Measurements from ENCODE around the gene DRD2.

Gene DRD2

DNA sequence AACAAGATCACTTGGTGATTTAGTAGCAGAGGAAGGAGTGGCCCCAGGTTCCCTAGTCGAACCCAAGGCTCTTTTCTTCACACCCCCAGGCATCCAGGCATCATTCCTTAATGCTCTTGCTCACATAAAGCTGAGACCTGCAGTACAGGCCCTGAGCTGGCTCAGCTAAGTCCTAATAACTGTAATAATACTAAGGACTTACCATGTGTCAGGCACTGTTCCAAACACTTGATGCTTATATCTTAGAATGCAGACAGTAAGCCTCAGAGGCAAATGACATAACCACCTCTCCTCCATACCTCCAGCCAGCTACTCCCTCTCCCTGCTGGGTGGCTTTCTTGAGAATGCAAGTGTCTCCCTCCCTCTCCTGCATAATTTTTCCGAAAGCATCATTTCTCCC is 54.4 kb downstream of the DRD2 start:
- TF ChIP-seq ZBTB7A (IDR thresholded peaks at IDR 0.05; ENCODE audit: low read depth) = no peak
- TF ChIP-seq MAX (IDR thresholded peaks at IDR 0.05) = no peak
- no peak for TF ChIP-seq REST (IDR thresholded peaks at IDR 0.05; ENCODE audit: low read depth)
- no peak for TF ChIP-seq TAF1 (IDR thresholded peaks at IDR 0.05; ENCODE audit: low read depth)
- TF ChIP-seq EGR1 (IDR thresholded peaks at IDR 0.05) = no peak
- TF ChIP-seq, protein P1, sequence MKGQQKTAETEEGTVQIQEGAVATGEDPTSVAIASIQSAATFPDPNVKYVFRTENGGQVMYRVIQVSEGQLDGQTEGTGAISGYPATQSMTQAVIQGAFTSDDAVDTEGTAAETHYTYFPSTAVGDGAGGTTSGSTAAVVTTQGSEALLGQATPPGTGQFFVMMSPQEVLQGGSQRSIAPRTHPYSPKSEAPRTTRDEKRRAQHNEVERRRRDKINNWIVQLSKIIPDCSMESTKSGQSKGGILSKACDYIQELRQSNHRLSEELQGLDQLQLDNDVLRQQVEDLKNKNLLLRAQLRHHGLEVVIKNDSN (IDR thresholded peaks at IDR 0.05) = no peak
- no peak for TF ChIP-seq TEAD4 (IDR thresholded peaks at IDR 0.05)
- TF ChIP-seq RAD21 (IDR thresholded peaks at IDR 0.05; ENCODE audit: low read depth) = no peak
- no peak for TF ChIP-seq NFIC (IDR thresholded peaks at IDR 0.05)

DNA sequence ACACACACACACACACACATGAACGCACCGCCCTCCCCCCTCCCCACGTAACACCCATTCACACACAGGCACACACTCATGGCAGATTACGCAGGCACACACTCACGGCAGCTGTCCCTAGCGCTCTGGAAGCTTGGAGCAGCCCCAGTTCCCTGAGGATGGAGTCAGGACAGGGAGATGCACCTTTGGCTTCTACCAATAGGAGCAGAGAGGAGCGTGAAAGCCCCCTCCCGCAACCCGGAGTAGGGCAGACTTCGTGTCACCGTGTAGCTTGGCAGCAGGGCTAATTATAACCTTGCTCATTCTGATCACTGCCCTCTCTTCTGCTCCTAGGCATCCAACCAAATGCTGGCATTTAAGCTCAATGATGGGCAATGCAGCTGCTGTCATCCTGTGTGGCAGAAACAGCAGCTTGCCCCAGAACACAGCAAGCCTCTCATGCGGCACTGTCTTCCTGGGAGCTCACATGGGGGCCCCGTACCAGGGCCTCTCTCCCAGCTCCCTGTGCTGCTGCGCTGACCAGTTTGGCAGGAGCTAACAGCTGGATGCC is 55.7 kb downstream of the DRD2 start:
- TF ChIP-seq TCF12 (IDR thresholded peaks at IDR 0.05; ENCODE audit: low read depth) (no peak), MAX (IDR thresholded peaks at IDR 0.05) (no peak), EGR1 (IDR thresholded peaks at IDR 0.05) (no peak), YY1 (IDR thresholded peaks at IDR 0.05; ENCODE audit: low read depth) (no peak), NFIC (IDR thresholded peaks at IDR 0.05) (no peak), REST (IDR thresholded peaks at IDR 0.05; ENCODE audit: low read depth) (no peak), TEAD4 (IDR thresholded peaks at IDR 0.05) (no peak), RAD21 (IDR thresholded peaks at IDR 0.05; ENCODE audit: low read depth) (no peak), CREB1 (IDR thresholded peaks at IDR 0.05; ENCODE audit: low read depth) (no peak), TAF1 (IDR thresholded peaks at IDR 0.05; ENCODE audit: low read depth) (no peak)

- TF ChIP-seq RAD21 (IDR thresholded peaks at IDR 0.05; ENCODE audit: low read depth) (no peak), ZBTB7A (IDR thresholded peaks at IDR 0.05; ENCODE audit: low read depth) (no peak), YY1 (IDR thresholded peaks at IDR 0.05; ENCODE audit: low read depth) (no peak), EGR1 (IDR thresholded peaks at IDR 0.05) (no peak), CREB1 (IDR thresholded peaks at IDR 0.05; ENCODE audit: low read depth) (no peak), TCF12 (IDR thresholded peaks at IDR 0.05; ENCODE audit: low read depth) (no peak), FOXM1 (IDR thresholded peaks at IDR 0.05; ENCODE audit: borderline replicate concordance, low read depth) (no peak), REST (IDR thresholded peaks at IDR 0.05; ENCODE audit: low read depth) (no peak), MAX (IDR thresholded peaks at IDR 0.05) (no peak), EP300 (IDR thresholded peaks at IDR 0.05; ENCODE audit: borderline replicate concordance) (no peak), TAF1 (IDR thresholded peaks at IDR 0.05; ENCODE audit: low read depth) (no peak), NFIC (IDR thresholded peaks at IDR 0.05) (no peak), CEBPB (IDR thresholded peaks at IDR 0.05) (no peak), TEAD4 (IDR thresholded peaks at IDR 0.05) (no peak)
- TF ChIP-seq, protein P1 (IDR thresholded peaks at IDR 0.05) = no peak
Measured at GRCh38 chr11:113417428-113417827, 57.8 kb downstream of the DRD2 start.

GRCh38 chr11:113415343-113415742 is 59.9 kb downstream of the DRD2 start:
- TF ChIP-seq NFIC (IDR thresholded peaks at IDR 0.05) = no peak
- no peak for TF ChIP-seq MAX (IDR thresholded peaks at IDR 0.05)
- TF ChIP-seq, protein P1 (IDR thresholded peaks at IDR 0.05) = no peak
- no peak for TF ChIP-seq FOXM1 (IDR thresholded peaks at IDR 0.05; ENCODE audit: borderline replicate concordance, low read depth)
- no peak for TF ChIP-seq EP300 (IDR thresholded peaks at IDR 0.05; ENCODE audit: borderline replicate concordance)
- no peak for TF ChIP-seq TAF1 (IDR thresholded peaks at IDR 0.05; ENCODE audit: low read depth)
- TF ChIP-seq CREB1 (IDR thresholded peaks at IDR 0.05; ENCODE audit: low read depth) = no peak
- no peak for TF ChIP-seq TCF12 (IDR thresholded peaks at IDR 0.05; ENCODE audit: low read depth)
- TF ChIP-seq RAD21 (IDR thresholded peaks at IDR 0.05; ENCODE audit: low read depth) = no peak

Measured in Ishikawa (cell line).